ENCODE data around the gene MSRB3. TPM values are rescaled to one million over a fixed set of nuclear protein-coding genes. Genes with fewer than 3 reads are reported as not detected.

MSRB3 gene
- total and polyA plus RNA-seq, 2 of the 4 experiments (the other 2 are of a cell fraction), result 31.7 to 35.7 TPM

DNA sequence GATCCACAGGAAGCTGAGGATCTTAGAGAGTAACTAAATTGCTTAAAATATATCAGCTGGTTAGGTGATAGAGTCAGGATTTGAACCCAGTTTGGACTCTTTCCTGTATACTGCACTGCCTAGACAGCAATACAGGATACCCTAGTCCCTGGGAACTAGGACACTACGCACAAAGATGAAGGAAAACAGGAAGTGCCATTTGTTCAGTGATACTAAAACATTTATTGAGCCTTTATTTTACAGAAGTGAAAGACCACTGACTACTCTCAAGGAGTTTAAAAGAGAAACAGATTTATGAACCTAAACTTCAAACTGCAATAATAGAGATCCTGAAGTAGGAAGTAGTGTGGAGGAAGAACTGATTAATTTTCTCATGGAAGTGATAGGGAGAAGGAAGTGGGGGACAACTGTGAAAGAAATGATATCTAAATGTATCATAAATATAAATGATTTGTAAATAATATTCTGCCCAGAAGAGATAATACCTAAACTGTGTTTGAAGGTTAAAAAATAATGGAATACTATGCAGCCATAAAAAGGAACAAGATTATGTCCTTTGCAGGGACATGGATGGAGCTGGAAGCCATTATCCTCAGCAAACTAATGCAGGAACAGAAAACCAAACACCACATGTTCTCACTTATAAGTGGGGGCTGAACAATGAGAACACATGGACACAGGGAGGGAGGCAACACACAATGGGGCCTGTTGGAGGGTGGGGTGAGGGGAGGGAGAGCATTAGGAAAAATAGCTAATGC, 18.2 kb downstream of the MSRB3 start:
- peaks cover 69% of the 10 kb centered on the region for H4K20me1 ChIP-seq (ENCODE audit: insufficient read depth, low read length)
- H3K79me1 ChIP-seq (ENCODE audit: low read depth in 1 of 2, low read length in 2 of 2), result peaks cover 30 to 71% of the 10 kb centered on the region in 2 experiments
- H3K4me1 ChIP-seq (ENCODE audit: control insufficient read depth, insufficient read depth, low read length), result peaks cover 6% of the 10 kb centered on the region; the same call in 1 of the 2 replicates
- peaks cover 12% of the 10 kb centered on the region for H3K9me1 ChIP-seq (ENCODE audit: insufficient read depth, low read length)
- H3K4ac ChIP-seq (ENCODE audit: low read depth, low read length), result no peak overlapping the region
- no peak overlapping the region for H2AK5ac ChIP-seq (ENCODE audit: low read depth, low read length)
- no peaks in the 10 kb centered on the region for H3K9me3 ChIP-seq (ENCODE audit: control insufficient read depth, insufficient read depth, low read length)
- H3K14ac ChIP-seq (replicated peaks; ENCODE audit: low read depth, low read length), result no peak overlapping the region
- intact Hi-C loops (cut with micrococcal nuclease), result no loop called here
- no peak overlapping the region for H2BK120ac ChIP-seq (ENCODE audit: low read depth, low read length)
- ATAC-seq (ENCODE audit: low read depth), result no peak
- dilution Hi-C loops (cut with HindIII; ENCODE audit: low sequenced_read_pairs, unreplicated experiment), result no loop called here
- no peak overlapping the region for H3K18ac ChIP-seq (ENCODE audit: low read depth, low read length)
- no TSS peak for BruUV-seq (replicated peaks)
- H3K36me3 ChIP-seq (ENCODE audit: control insufficient read depth, insufficient read depth, low read length), result no peaks in the 10 kb centered on the region; the same call in 1 of the 2 replicates
- no peak overlapping the region for H2BK5ac ChIP-seq (ENCODE audit: low read depth, low read length, poor library complexity, severe bottlenecking)
- in situ Hi-C loops (cut with MboI; ENCODE audit: low sequenced_read_pairs), result loop anchor here (25.0 kb wide), 1 partner anchor 1116 kb away; no protein-coding TSS in a partner anchor
- no peak overlapping the region for H4K5ac ChIP-seq (ENCODE audit: low read depth, low read length)
- no peak overlapping the region for H2AFZ ChIP-seq (replicated peaks; ENCODE audit: low read length, poor library complexity)
- H2BK15ac ChIP-seq (ENCODE audit: low read depth, low read length), result no peak overlapping the region
- no peak overlapping the region for H2BK20ac ChIP-seq (ENCODE audit: low read depth, low read length)
- TF ChIP-seq SMC3 (IDR thresholded peaks at IDR 0.05; ENCODE audit: low read depth, low read length), result no peak
- TF ChIP-seq, protein P1, sequence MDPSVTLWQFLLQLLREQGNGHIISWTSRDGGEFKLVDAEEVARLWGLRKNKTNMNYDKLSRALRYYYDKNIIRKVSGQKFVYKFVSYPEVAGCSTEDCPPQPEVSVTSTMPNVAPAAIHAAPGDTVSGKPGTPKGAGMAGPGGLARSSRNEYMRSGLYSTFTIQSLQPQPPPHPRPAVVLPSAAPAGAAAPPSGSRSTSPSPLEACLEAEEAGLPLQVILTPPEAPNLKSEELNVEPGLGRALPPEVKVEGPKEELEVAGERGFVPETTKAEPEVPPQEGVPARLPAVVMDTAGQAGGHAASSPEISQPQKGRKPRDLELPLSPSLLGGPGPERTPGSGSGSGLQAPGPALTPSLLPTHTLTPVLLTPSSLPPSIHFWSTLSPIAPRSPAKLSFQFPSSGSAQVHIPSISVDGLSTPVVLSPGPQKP (IDR thresholded peaks at IDR 0.05; ENCODE audit: borderline replicate concordance, low read depth, low read length), result no peak
- TF ChIP-seq MAZ (IDR thresholded peaks at IDR 0.05; ENCODE audit: borderline replicate concordance, low read depth, low read length), result no peak
- no peak for TF ChIP-seq NFE2L2 (IDR thresholded peaks at IDR 0.05; ENCODE audit: low read depth, low read length)
- no peak for TF ChIP-seq FOS (IDR thresholded peaks at IDR 0.05; ENCODE audit: low read depth, low read length)
- H3K4me3 ChIP-seq (ENCODE audit: insufficient read depth, low read depth, low read length), result no peak overlapping the region
- no peak overlapping the region for H4K8ac ChIP-seq (ENCODE audit: low read depth in 2 of 2, low read length in 2 of 2)
- H3K27ac ChIP-seq (ENCODE audit: insufficient read depth, low read length), result no peak overlapping the region
- CTCF ChIA-PET, result no interaction called here
- H2AK9ac ChIP-seq (replicated peaks; ENCODE audit: low read depth, low read length, poor library complexity), result no peak overlapping the region
- no peak overlapping the region for H3K23ac ChIP-seq (ENCODE audit: low read depth, low read length)
- H3K4me2 ChIP-seq (ENCODE audit: low read depth, low read length), result no peak overlapping the region
- no peak for DNase-seq
- no CpG with 5 or more reads among the region's 1 CpG for WGBS, 2 experiments (ENCODE audit: extremely low coverage in 2 of 2, insufficient read length in 1 of 2)
- no peak overlapping the region for H4K91ac ChIP-seq (ENCODE audit: insufficient read depth, low read depth, low read length)
- no peak overlapping the region for H3K9ac ChIP-seq (ENCODE audit: low read depth, low read length)
- no peaks in the 10 kb centered on the region for H3K27me3 ChIP-seq (ENCODE audit: control insufficient read depth, insufficient read depth, low read length)
- POLR2A ChIA-PET (ENCODE audit: unreplicated experiment), result no interaction called here
- H3K56ac ChIP-seq (ENCODE audit: extremely low read depth, insufficient read depth, low read length), result no peak overlapping the region

Measured in IMR-90 (cell line).